ENCODE results near the gene CLDND1.

CLDND1 gene

GRCh38 chr3:98545940-98546339 is 23.2 kb upstream of the CLDND1 start:
- TF ChIP-seq CTCF (IDR thresholded peaks at IDR 0.05; ENCODE audit: control extremely low read depth, extremely low read depth, low read depth, missing control alignments): no peak

GRCh38 chr3:98542623-98543022 is 19.9 kb upstream of the CLDND1 start:
- ChIA-PET POLR2A (interaction anchor here (1.5 kb wide), 1 partner anchor 9 kb away, joined by 4 read pairs; no protein-coding TSS in a partner anchor), CTCF (interaction anchor here (1.3 to 3.6 kb wide), 5 partner anchors 9 to 31 kb away, joined by 3 to 27 read pairs (median 6); no protein-coding TSS in a partner anchor)
- no peak for DNase-seq (ENCODE audit: extremely low spot score)
- TF ChIP-seq CTCF (IDR thresholded peaks at IDR 0.05; ENCODE audit: control extremely low read depth, extremely low read depth, low read depth, missing control alignments): no peak

More at GRCh38 chr3:98545940-98546339, 23.2 kb upstream of the CLDND1 start:
- ChIA-PET POLR2A (interaction anchor here (0.9 kb wide), 2 partner anchors 10 to 15 kb away, joined by 3 read pairs; no protein-coding TSS in a partner anchor), CTCF (interaction anchor here (1.1 to 2.1 kb wide), 4 partner anchors 9 to 51 kb away, joined by 3 to 9 read pairs (median 4); no protein-coding TSS in a partner anchor)
- peak; percentile 35 for DNase-seq (ENCODE audit: extremely low spot score)

- CTCF ChIA-PET: interaction anchor here (1.3 to 3.6 kb wide), 5 partner anchors 10 to 32 kb away, joined by 3 to 27 read pairs (median 6); no protein-coding TSS in a partner anchor
Observed at GRCh38 chr3:98541695-98542094, 19.0 kb upstream of the CLDND1 start.

GRCh38 chr3:98540346-98540745 is 17.6 kb upstream of the CLDND1 start:
- POLR2A ChIA-PET: interaction anchor here (0.7 to 1.0 kb wide), 2 partner anchors 14 to 17 kb away, joined by 3 read pairs; no protein-coding TSS in a partner anchor
- CTCF ChIA-PET: interaction anchor here (1.0 to 3.6 kb wide), 3 partner anchors 11 to 273 kb away, joined by 3 to 27 read pairs (median 3); no protein-coding TSS in a partner anchor
- TF ChIP-seq CTCF (IDR thresholded peaks at IDR 0.05; ENCODE audit: control extremely low read depth, extremely low read depth, low read depth, missing control alignments): no peak
- DNase-seq (ENCODE audit: extremely low spot score): peak; percentile 35

More at GRCh38 chr3:98541695-98542094, 19.0 kb upstream of the CLDND1 start:
- DNase-seq (ENCODE audit: extremely low spot score): no peak
- POLR2A ChIA-PET: interaction anchor here (1.4 kb wide), 1 partner anchor 22 kb away, joined by 5 read pairs; no protein-coding TSS in a partner anchor
- no peak for TF ChIP-seq CTCF (IDR thresholded peaks at IDR 0.05; ENCODE audit: control extremely low read depth, extremely low read depth, low read depth, missing control alignments)

GRCh38 chr3:98536456-98537017 is 13.8 kb upstream of the CLDND1 start:
- ChIA-PET POLR2A (interaction anchor here (0.8 to 2.9 kb wide), 16 partner anchors 8 to 57 kb away, joined by 3 to 22 read pairs (median 6); partner anchors contain the start of genes CLDND1 and CPOX), CTCF (interaction anchor here (1.0 to 5.2 kb wide), 7 partner anchors 11 to 36 kb away, joined by 3 to 34 read pairs (median 8); no protein-coding TSS in a partner anchor)
- DNase-seq (ENCODE audit: extremely low spot score): peak; percentile 49
- no peak for TF ChIP-seq CTCF (IDR thresholded peaks at IDR 0.05; ENCODE audit: control extremely low read depth, extremely low read depth, low read depth, missing control alignments)

GRCh38 chr3:98534734-98535133 is 12.0 kb upstream of the CLDND1 start:
- ChIA-PET POLR2A (interaction anchor here (2.9 kb wide), 1 partner anchor 21 kb away, joined by 19 read pairs; no protein-coding TSS in a partner anchor), CTCF (interaction anchor here (1.3 to 5.2 kb wide), 3 partner anchors 30 to 279 kb away, joined by 3 to 34 read pairs (median 4); no protein-coding TSS in a partner anchor)
- DNase-seq (ENCODE audit: extremely low spot score): no peak
- TF ChIP-seq CTCF (IDR thresholded peaks at IDR 0.05; ENCODE audit: control extremely low read depth, extremely low read depth, low read depth, missing control alignments): no peak

Measured in GM10248 (cell line).